Measurements from ENCODE around the gene THAP12.

GRCh38 chr11:76327756-76328388 lies 53.1 kb downstream of the THAP12 start:
- no peak for TF ChIP-seq CTCF (IDR thresholded peaks at IDR 0.05)
- TF ChIP-seq POLR2A (IDR thresholded peaks at IDR 0.05) = no peak
